A673 (cell line): ENCODE data around the gene NLRP9. TPM values are rescaled to one million over a fixed set of nuclear protein-coding genes. Genes with fewer than 3 reads are reported as not detected.

ENCODE experiments used
- BruUV-seq: library from RNA; stranded (reverse); fragments of 400-500 nt; replicated peaks from 2 replicates; lab custom pipeline; 2021; lab: Mats Ljungman, UMichigan
- CTCF ChIA-PET: fragments of 300-600 bp; sonication (Branson Sonifier 250); formaldehyde crosslinking; loops from one replicate; lab custom pipeline; 2022; ENCODE audit warnings: antibody characterized with exemption; lab: Charles Lee
- POLR2A ChIA-PET: fragments of 300-600 bp; sonication (Branson Sonifier 250); formaldehyde crosslinking; loops from one replicate; lab custom pipeline; 2022; ENCODE audit warnings: antibody characterized with exemption; ENCODE audit not compliant: low non-redundant PET; lab: Charles Lee
- DNase-seq: peaks from one replicate; pipeline ENCODE4 v3.0.0-alpha.2; 2015; ENCODE audit warnings: low spot score
- H3K27ac ChIP-seq: fragments of 200-600 bp; sonication (generic); 2 replicates; pipeline ENCODE4 v1.5.1; 2016; ENCODE audit warnings: mixed run types, low read depth, mild to moderate bottlenecking, mixed read lengths, antibody characterized with exemption, low read length; ENCODE audit not compliant: poor library complexity, severe bottlenecking
- H3K27me3 ChIP-seq: fragments of 200-600 bp; sonication (generic); replicated peaks from 2 replicates; pipeline ENCODE4 v1.6.1; 2017; ENCODE audit warnings: mixed run types, low read depth, mild to moderate bottlenecking, mixed read lengths, antibody characterized with exemption, low read length; ENCODE audit not compliant: insufficient read depth, poor library complexity
- H3K36me3 ChIP-seq: fragments of 200-600 bp; sonication (generic); 2 replicates; pipeline ENCODE4 v1.6.1; 2016; ENCODE audit warnings: mixed run types, mild to moderate bottlenecking, mixed read lengths, antibody characterized with exemption, low read length; ENCODE audit not compliant: insufficient read depth, poor library complexity, severe bottlenecking
- H3K4me1 ChIP-seq: fragments of 200-600 bp; sonication (generic); 2 replicates; pipeline ENCODE4 v1.6.1; 2017; ENCODE audit warnings: mixed run types, mild to moderate bottlenecking, mixed read lengths, antibody characterized with exemption, low read length; ENCODE audit not compliant: insufficient read depth, poor library complexity, severe bottlenecking
- H3K4me3 ChIP-seq: fragments of 200-600 bp; sonication (generic); 2 replicates; pipeline ENCODE4 v1.5.1; 2016; ENCODE audit warnings: low read depth, mixed run types, mild to moderate bottlenecking, mixed read lengths, low read length; ENCODE audit not compliant: poor library complexity, severe bottlenecking
- H3K9me3 ChIP-seq: fragments of 200-600 bp; sonication (generic); 2 replicates; pipeline ENCODE4 v1.6.1; 2016; ENCODE audit warnings: mixed run types, low read depth, mild to moderate bottlenecking, mixed read lengths, antibody characterized with exemption, low read length; ENCODE audit not compliant: poor library complexity, severe bottlenecking
- EZH2 ChIP-seq: fragments of 200-600 bp; sonication (generic); IDR thresholded peaks from 2 replicates; pipeline ENCODE4 v1.6.1; 2017; ENCODE audit warnings: borderline replicate concordance, low read depth, mild to moderate bottlenecking, mixed read lengths, antibody characterized with exemption, low read length; ENCODE audit not compliant: poor library complexity, severe bottlenecking
- intact Hi-C: fragments of 100-400 bp; cut with micrococcal nuclease; formaldehyde crosslinking; loops from one replicate; pipeline ENCODE4 v1.10.0; 2022; ENCODE audit not compliant: unreplicated experiment
- total RNA-seq: library from RNA; stranded (reverse); gene quantifications from 2 replicates; pipeline ENCODE4 v1.2.3, GENCODE V29; 2021
- TF ChIP-seq, protein P1 (sequence below): fragments of 300-800, 200-600 bp; sonication (generic); conservative IDR thresholded peaks from 2 replicates; pipeline ENCODE4 v1.5.1; 2017; ENCODE audit warnings: low read depth, mild to moderate bottlenecking, antibody characterized with exemption, low read length, moderate library complexity, mixed read lengths

The NLRP9 gene
- total RNA-seq, 1 experiment from 2014 or later: not detected

DNA sequence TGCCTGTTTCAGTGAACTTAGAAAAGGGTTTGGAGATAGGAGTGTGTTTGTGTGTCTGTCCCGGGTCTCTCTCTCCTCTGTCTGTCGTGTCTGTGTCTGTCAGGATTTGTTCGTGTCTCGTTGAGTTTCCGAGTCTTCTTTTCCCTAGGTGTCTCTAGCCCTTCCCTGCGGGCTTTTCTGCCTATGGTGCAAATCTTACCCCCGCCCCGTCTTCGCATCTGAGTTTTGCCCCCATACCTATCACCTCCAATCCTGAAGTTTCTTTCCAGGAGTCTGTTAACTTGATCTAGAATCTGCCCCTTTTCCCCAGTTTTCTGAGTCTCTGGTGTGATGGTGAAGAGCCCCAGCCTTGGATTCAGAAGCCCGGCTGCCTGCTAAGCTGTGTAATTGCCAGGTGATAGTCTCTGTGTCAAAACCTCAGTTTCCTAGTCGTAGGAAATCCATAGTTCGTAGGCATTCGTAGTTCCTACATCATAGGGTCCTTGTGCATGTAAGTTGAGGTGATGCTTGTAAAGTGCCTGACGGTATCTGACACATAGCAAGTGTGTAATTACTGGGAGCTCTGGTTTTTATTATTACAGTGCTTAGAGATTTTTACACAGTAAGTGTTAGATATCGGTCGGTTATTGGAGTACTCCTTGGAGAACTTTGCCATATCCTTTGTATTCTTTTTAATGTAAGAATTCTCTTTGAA, 62.4 kb downstream of the NLRP9 start:
- DNase-seq: no peak
- Histone ChIP-seq H3K9me3 (no peaks in the 10 kb centered on the region), H3K36me3 (peaks cover 36% of the 10 kb centered on the region), H3K4me3 (peak overlapping the region; percentile 94), H3K4me1 (peaks cover 44% of the 10 kb centered on the region), H3K27me3 (no peaks in the 10 kb centered on the region), H3K27ac (peak overlapping the region; percentile 92)
- TF ChIP-seq, protein P1, sequence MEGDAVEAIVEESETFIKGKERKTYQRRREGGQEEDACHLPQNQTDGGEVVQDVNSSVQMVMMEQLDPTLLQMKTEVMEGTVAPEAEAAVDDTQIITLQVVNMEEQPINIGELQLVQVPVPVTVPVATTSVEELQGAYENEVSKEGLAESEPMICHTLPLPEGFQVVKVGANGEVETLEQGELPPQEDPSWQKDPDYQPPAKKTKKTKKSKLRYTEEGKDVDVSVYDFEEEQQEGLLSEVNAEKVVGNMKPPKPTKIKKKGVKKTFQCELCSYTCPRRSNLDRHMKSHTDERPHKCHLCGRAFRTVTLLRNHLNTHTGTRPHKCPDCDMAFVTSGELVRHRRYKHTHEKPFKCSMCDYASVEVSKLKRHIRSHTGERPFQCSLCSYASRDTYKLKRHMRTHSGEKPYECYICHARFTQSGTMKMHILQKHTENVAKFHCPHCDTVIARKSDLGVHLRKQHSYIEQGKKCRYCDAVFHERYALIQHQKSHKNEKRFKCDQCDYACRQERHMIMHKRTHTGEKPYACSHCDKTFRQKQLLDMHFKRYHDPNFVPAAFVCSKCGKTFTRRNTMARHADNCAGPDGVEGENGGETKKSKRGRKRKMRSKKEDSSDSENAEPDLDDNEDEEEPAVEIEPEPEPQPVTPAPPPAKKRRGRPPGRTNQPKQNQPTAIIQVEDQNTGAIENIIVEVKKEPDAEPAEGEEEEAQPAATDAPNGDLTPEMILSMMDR: no peak
- intact Hi-C loops: loop anchor here (10.0 kb wide), 1 partner anchor 639 kb away; the partner anchor contains the start of gene ZSCAN5A
- ChIA-PET CTCF (no interaction called here), POLR2A (no interaction called here)
- no TSS peak for BruUV-seq

DNA sequence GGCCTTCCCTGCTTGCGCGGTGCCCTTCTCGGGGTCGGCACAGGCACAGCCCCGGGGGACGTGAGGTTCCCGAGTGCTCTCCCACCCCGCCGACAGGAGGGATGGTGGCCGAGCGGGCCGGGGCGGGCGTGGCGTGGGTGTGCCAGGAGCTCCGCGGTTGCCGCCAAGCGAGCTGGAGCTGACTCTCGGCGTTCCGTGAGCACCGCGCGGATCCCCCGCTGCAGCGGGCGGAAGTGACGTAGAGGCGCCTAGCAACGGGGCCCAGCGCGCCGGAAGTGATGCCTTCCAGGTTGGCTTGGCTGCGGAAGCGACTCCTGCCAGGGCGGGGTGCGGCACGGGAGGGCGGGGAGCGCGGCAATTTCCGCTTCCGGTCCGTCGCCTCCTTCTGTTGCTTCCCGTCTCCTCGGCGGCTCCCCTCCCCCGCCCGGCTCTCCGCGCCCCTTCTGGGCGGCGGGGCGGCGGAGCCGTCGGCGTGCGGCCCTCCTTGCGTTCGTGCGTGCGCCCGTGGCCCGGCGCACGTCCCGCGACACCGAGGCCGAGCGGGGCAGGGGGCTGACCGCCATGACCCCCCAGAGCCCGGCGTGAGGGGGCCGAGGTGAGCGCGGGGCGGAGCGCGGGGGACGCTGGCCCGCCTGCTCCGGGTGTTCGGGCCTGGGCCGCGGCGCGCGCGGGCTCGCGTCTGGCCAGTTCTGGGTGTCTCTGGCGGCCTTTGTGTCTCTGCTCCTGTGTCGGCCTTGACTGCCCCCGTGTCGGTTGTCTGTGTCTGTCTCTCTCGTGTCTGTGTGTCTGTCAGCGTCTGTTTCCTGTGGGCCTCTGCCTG, 63.2 kb downstream of the NLRP9 start, which contains the start of gene EPN1:
TSS of gene EPN1 (plus strand) at position 386 of the 820 bp plus-strand sequence. CDS start 3,402 bp downstream, outside the sequence.
- DNase-seq: peak; percentile 99
- H3K27me3 ChIP-seq: no peaks in the 10 kb centered on the region
- H3K9me3 ChIP-seq: no peaks in the 10 kb centered on the region
- CTCF ChIA-PET: no interaction called here
- peaks cover 36% of the 10 kb centered on the region for H3K36me3 ChIP-seq
- TF ChIP-seq, protein P1: no peak
- TF ChIP-seq EZH2: no peak
- peak within 1 kb of the TSS; percentile 94 for H3K4me3 ChIP-seq
- peak within 1 kb of the TSS; percentile 92 for H3K27ac ChIP-seq
- intact Hi-C loops: loop anchor here (10.0 kb wide), 1 partner anchor 640 kb away; the partner anchor contains the start of gene ZSCAN5A
- POLR2A ChIA-PET: no interaction called here
- H3K4me1 ChIP-seq: peaks cover 51% of the 10 kb centered on the region
- no TSS peak for BruUV-seq

DNA sequence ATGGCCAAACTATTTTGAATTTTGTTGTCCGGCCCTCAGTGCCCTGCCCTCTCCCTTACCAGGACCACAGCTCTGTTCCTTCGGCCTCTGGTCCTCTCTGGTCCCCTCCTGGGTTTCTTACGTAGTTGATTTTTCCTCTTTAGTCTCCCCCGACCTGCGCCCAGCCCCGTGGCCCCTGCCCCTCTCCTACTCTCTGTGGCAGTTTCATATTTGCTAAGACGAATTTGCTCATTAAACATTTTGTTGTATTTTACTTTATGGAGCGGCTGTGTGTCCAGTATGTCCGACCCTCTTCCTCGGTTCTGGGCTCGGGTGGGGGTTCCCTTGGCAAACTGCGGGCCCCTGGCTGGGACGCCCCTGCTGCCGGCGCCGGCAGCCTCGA, 63.8 kb downstream of the NLRP9 start:
- peak overlapping the region; percentile 92 for H3K27ac ChIP-seq
- BruUV-seq: no TSS peak
- no peaks in the 10 kb centered on the region for H3K27me3 ChIP-seq
- CTCF ChIA-PET: no interaction called here
- H3K4me1 ChIP-seq: peaks cover 57% of the 10 kb centered on the region
- TF ChIP-seq, protein P1: no peak
- no peak for TF ChIP-seq EZH2
- intact Hi-C loops: loop anchor here (10.0 kb wide), 1 partner anchor 640 kb away; the partner anchor contains the start of gene ZSCAN5A
- POLR2A ChIA-PET: no interaction called here
- DNase-seq: no peak
- H3K9me3 ChIP-seq: no peaks in the 10 kb centered on the region
- peaks cover 36% of the 10 kb centered on the region for H3K36me3 ChIP-seq
- peak overlapping the region; percentile 94 for H3K4me3 ChIP-seq
